Measurements from ENCODE around the gene NEK6.
A peak's percentile ranks its signal among the peaks of the same experiment; 100 is the strongest.

Gene NEK6

GRCh38 chr9:124257844-124258606, at the start of gene NEK6:
Gene NEK6, plus strand, starts transcription at chr9:124257949. Its CDS starts 44,016 bp downstream, at chr9:124301965.
- H3K36me3 ChIP-seq (ENCODE audit: control insufficient read depth, insufficient read depth, low read length) = no peaks in the 10 kb centered on the region
- H3K27ac ChIP-seq (ENCODE audit: low read depth, low read length) = peak within 1 kb of the TSS; percentile 14; the same call in 1 of the 2 replicates
- peak within 1 kb of the TSS; percentile 79 for H3K4me3 ChIP-seq (ENCODE audit: low read depth, low read length)
- no peaks in the 10 kb centered on the region for H3K9me3 ChIP-seq (ENCODE audit: control insufficient read depth, insufficient read depth, low read depth, low read length)
- no peaks in the 10 kb centered on the region for H3K27me3 ChIP-seq (ENCODE audit: control insufficient read depth, insufficient read depth, low read length)
- H3K9ac ChIP-seq (ENCODE audit: low read length) = peak within 1 kb of the TSS; percentile 85
- peaks cover 37% of the 10 kb centered on the region for H3K4me1 ChIP-seq (ENCODE audit: control insufficient read depth, insufficient read depth, low read length)

GRCh38 chr9:124208571-124208970, 49.2 kb upstream of the NEK6 start:
- no peak overlapping the region for H3K9ac ChIP-seq (ENCODE audit: low read length)
- no peak overlapping the region for H3K27ac ChIP-seq (ENCODE audit: low read depth, low read length)
- no peaks in the 10 kb centered on the region for H3K27me3 ChIP-seq (ENCODE audit: control insufficient read depth, insufficient read depth, low read length)
- no peaks in the 10 kb centered on the region for H3K36me3 ChIP-seq (ENCODE audit: control insufficient read depth, insufficient read depth, low read length)
- peaks cover 8% of the 10 kb centered on the region for H3K9me3 ChIP-seq (ENCODE audit: control insufficient read depth, insufficient read depth, low read depth, low read length)
- peaks cover 11% of the 10 kb centered on the region; the same call in 1 of the 2 replicates for H3K4me1 ChIP-seq (ENCODE audit: control insufficient read depth, insufficient read depth, low read length)
- no peak overlapping the region for H3K4me3 ChIP-seq (ENCODE audit: low read depth, low read length)

- H3K9me3 ChIP-seq (ENCODE audit: control insufficient read depth, insufficient read depth, low read depth, low read length) = peaks cover 8% of the 10 kb centered on the region
- no peaks in the 10 kb centered on the region for H3K27me3 ChIP-seq (ENCODE audit: control insufficient read depth, insufficient read depth, low read length)
- H3K9ac ChIP-seq (ENCODE audit: low read length) = no peak overlapping the region
- no peaks in the 10 kb centered on the region for H3K36me3 ChIP-seq (ENCODE audit: control insufficient read depth, insufficient read depth, low read length)
- no peak overlapping the region for H3K27ac ChIP-seq (ENCODE audit: low read depth, low read length)
- H3K4me3 ChIP-seq (ENCODE audit: low read depth, low read length) = no peak overlapping the region
- peaks cover 11% of the 10 kb centered on the region; the same call in 1 of the 2 replicates for H3K4me1 ChIP-seq (ENCODE audit: control insufficient read depth, insufficient read depth, low read length)
Observed at GRCh38 chr9:124209279-124209678, 48.5 kb upstream of the NEK6 start.

- Histone ChIP-seq H3K4me1 (ENCODE audit: control insufficient read depth, insufficient read depth, low read length) (peaks cover 11% of the 10 kb centered on the region; the same call in 1 of the 2 replicates), H3K9ac (ENCODE audit: low read length) (no peak overlapping the region), H3K27ac (ENCODE audit: low read depth, low read length) (no peak overlapping the region)
Observed at GRCh38 chr9:124209774-124210173, 48.0 kb upstream of the NEK6 start.

GRCh38 chr9:124210697-124211096, 47.1 kb upstream of the NEK6 start:
- peaks cover 11% of the 10 kb centered on the region; the same call in 1 of the 2 replicates for H3K4me1 ChIP-seq (ENCODE audit: control insufficient read depth, insufficient read depth, low read length)
- no peak overlapping the region for H3K27ac ChIP-seq (ENCODE audit: low read depth, low read length)
- no peaks in the 10 kb centered on the region for H3K36me3 ChIP-seq (ENCODE audit: control insufficient read depth, insufficient read depth, low read length)
- no peak overlapping the region for H3K9ac ChIP-seq (ENCODE audit: low read length)
- H3K9me3 ChIP-seq (ENCODE audit: control insufficient read depth, insufficient read depth, low read depth, low read length) = peaks cover 8% of the 10 kb centered on the region; the same call in 1 of the 2 replicates
- no peak overlapping the region for H3K4me3 ChIP-seq (ENCODE audit: low read depth, low read length)
- no peaks in the 10 kb centered on the region for H3K27me3 ChIP-seq (ENCODE audit: control insufficient read depth, insufficient read depth, low read length)

More at GRCh38 chr9:124209774-124210173, 48.0 kb upstream of the NEK6 start:
- Histone ChIP-seq H3K4me3 (ENCODE audit: low read depth, low read length) (no peak overlapping the region), H3K9me3 (ENCODE audit: control insufficient read depth, insufficient read depth, low read depth, low read length) (peaks cover 8% of the 10 kb centered on the region), H3K36me3 (ENCODE audit: control insufficient read depth, insufficient read depth, low read length) (no peaks in the 10 kb centered on the region), H3K27me3 (ENCODE audit: control insufficient read depth, insufficient read depth, low read length) (no peaks in the 10 kb centered on the region)

- Histone ChIP-seq H3K4me1 (ENCODE audit: control insufficient read depth, insufficient read depth, low read length) (peaks cover 11% of the 10 kb centered on the region; the same call in 1 of the 2 replicates), H3K27me3 (ENCODE audit: control insufficient read depth, insufficient read depth, low read length) (no peaks in the 10 kb centered on the region), H3K4me3 (ENCODE audit: low read depth, low read length) (no peak overlapping the region), H3K9me3 (ENCODE audit: control insufficient read depth, insufficient read depth, low read depth, low read length) (no peaks in the 10 kb centered on the region), H3K27ac (ENCODE audit: low read depth, low read length) (no peak overlapping the region), H3K36me3 (ENCODE audit: control insufficient read depth, insufficient read depth, low read length) (no peaks in the 10 kb centered on the region), H3K9ac (ENCODE audit: low read length) (peak overlapping the region; percentile 20)
Observed at GRCh38 chr9:124212381-124213050, 45.2 kb upstream of the NEK6 start.

- Histone ChIP-seq H3K4me3 (ENCODE audit: low read depth, low read length) (no peak overlapping the region), H3K36me3 (ENCODE audit: control insufficient read depth, insufficient read depth, low read length) (no peaks in the 10 kb centered on the region), H3K27ac (ENCODE audit: low read depth, low read length) (no peak overlapping the region), H3K9me3 (ENCODE audit: control insufficient read depth, insufficient read depth, low read depth, low read length) (no peaks in the 10 kb centered on the region), H3K9ac (ENCODE audit: low read length) (no peak overlapping the region), H3K4me1 (ENCODE audit: control insufficient read depth, insufficient read depth, low read length) (peaks cover 11% of the 10 kb centered on the region; the same call in 1 of the 2 replicates), H3K27me3 (ENCODE audit: control insufficient read depth, insufficient read depth, low read length) (no peaks in the 10 kb centered on the region)
Observed at GRCh38 chr9:124213396-124213795, 44.4 kb upstream of the NEK6 start.

- H3K4me3 ChIP-seq (ENCODE audit: low read depth, low read length) = no peak overlapping the region
- no peak overlapping the region for H3K27ac ChIP-seq (ENCODE audit: low read depth, low read length)
- no peaks in the 10 kb centered on the region for H3K27me3 ChIP-seq (ENCODE audit: control insufficient read depth, insufficient read depth, low read length)
- H3K9ac ChIP-seq (ENCODE audit: low read length) = no peak overlapping the region
- peaks cover 7% of the 10 kb centered on the region; the same call in 1 of the 2 replicates for H3K4me1 ChIP-seq (ENCODE audit: control insufficient read depth, insufficient read depth, low read length)
- no peaks in the 10 kb centered on the region for H3K36me3 ChIP-seq (ENCODE audit: control insufficient read depth, insufficient read depth, low read length)
- H3K9me3 ChIP-seq (ENCODE audit: control insufficient read depth, insufficient read depth, low read depth, low read length) = no peaks in the 10 kb centered on the region
Observed at GRCh38 chr9:124214116-124214515, 43.6 kb upstream of the NEK6 start.

- H3K4me3 ChIP-seq (ENCODE audit: low read depth, low read length) = no peak overlapping the region
- H3K27me3 ChIP-seq (ENCODE audit: control insufficient read depth, insufficient read depth, low read length) = no peaks in the 10 kb centered on the region
- H3K4me1 ChIP-seq (ENCODE audit: control insufficient read depth, insufficient read depth, low read length) = peaks cover 6% of the 10 kb centered on the region; the same call in 1 of the 2 replicates
- H3K27ac ChIP-seq (ENCODE audit: low read depth, low read length) = no peak overlapping the region
- no peaks in the 10 kb centered on the region for H3K9me3 ChIP-seq (ENCODE audit: control insufficient read depth, insufficient read depth, low read depth, low read length)
- no peaks in the 10 kb centered on the region for H3K36me3 ChIP-seq (ENCODE audit: control insufficient read depth, insufficient read depth, low read length)
- no peak overlapping the region for H3K9ac ChIP-seq (ENCODE audit: low read length)
Observed at GRCh38 chr9:124214596-124215367, 43.0 kb upstream of the NEK6 start.

GRCh38 chr9:124215368-124215910, 42.3 kb upstream of the NEK6 start:
- Histone ChIP-seq H3K27ac (ENCODE audit: low read depth, low read length) (no peak overlapping the region), H3K9me3 (ENCODE audit: control insufficient read depth, insufficient read depth, low read depth, low read length) (no peaks in the 10 kb centered on the region), H3K4me1 (ENCODE audit: control insufficient read depth, insufficient read depth, low read length) (peaks cover 6% of the 10 kb centered on the region; the same call in 1 of the 2 replicates), H3K4me3 (ENCODE audit: low read depth, low read length) (no peak overlapping the region), H3K27me3 (ENCODE audit: control insufficient read depth, insufficient read depth, low read length) (no peaks in the 10 kb centered on the region), H3K9ac (ENCODE audit: low read length) (no peak overlapping the region), H3K36me3 (ENCODE audit: control insufficient read depth, insufficient read depth, low read length) (no peaks in the 10 kb centered on the region)

Data from HUES6 (cell line).